Measurements from ENCODE around the gene FAM50B.

DNA sequence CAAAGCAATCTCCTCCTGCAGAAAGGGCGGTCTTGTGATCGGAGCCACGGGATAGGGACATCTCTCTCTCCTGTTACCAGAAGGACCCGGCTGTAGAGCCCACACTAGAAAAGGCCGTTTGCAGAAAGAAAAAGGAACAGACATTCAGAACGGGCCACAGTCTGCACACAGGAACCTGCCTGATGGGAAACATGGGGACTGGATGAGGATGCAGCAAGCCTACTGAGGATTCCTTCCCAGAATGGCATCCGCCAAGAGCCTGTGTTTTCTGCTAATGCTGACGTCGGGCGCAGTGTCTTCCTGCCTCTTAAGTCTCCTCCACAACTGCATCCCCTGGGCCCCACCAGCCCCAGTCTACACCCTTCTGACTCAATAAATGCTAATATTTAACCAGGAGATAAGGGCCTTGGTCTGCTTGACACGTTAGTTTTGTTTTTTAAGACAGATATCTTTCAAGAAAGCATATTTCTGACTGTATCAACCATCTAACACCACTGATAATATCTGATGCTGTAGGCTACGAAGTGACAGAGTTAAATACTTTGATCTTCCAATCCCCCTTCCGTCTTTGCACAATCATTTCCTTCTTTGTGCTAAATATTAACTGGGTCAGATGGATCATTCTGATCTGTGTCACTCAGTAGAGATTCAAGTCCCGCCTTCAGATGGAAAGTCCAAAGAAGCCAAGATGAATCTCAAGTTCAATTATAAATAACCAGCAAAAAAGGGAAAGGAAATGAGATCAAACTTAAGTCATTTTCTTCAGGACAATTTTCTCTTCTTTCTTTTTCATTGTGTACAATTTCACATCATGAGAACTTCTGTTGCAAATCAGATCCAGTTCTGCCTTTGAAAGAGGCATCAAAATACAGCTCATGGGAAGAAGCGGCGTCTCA, 20.7 kb downstream of the FAM50B start:
- TF ChIP-seq, protein P1, sequence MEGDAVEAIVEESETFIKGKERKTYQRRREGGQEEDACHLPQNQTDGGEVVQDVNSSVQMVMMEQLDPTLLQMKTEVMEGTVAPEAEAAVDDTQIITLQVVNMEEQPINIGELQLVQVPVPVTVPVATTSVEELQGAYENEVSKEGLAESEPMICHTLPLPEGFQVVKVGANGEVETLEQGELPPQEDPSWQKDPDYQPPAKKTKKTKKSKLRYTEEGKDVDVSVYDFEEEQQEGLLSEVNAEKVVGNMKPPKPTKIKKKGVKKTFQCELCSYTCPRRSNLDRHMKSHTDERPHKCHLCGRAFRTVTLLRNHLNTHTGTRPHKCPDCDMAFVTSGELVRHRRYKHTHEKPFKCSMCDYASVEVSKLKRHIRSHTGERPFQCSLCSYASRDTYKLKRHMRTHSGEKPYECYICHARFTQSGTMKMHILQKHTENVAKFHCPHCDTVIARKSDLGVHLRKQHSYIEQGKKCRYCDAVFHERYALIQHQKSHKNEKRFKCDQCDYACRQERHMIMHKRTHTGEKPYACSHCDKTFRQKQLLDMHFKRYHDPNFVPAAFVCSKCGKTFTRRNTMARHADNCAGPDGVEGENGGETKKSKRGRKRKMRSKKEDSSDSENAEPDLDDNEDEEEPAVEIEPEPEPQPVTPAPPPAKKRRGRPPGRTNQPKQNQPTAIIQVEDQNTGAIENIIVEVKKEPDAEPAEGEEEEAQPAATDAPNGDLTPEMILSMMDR (IDR thresholded peaks at IDR 0.05), result no peak
- no peak for TF ChIP-seq POLR2A (IDR thresholded peaks at IDR 0.05)

All from right lobe of liver (tissue), 4 donors.